ENCODE data around the gene SFXN1. TPM values are rescaled to one million over a fixed set of nuclear protein-coding genes. Genes with fewer than 3 reads are reported as not detected.
"Not testable (repeated sequence)": the region's sequence is repeated elsewhere in the genome, so short reads cannot be mapped to it uniquely, and the experiment has no call there.

The SFXN1 gene
- total and polyA plus RNA-seq, 7 donors, result 18.1 to 68.0 (median 22.8) TPM

DNA sequence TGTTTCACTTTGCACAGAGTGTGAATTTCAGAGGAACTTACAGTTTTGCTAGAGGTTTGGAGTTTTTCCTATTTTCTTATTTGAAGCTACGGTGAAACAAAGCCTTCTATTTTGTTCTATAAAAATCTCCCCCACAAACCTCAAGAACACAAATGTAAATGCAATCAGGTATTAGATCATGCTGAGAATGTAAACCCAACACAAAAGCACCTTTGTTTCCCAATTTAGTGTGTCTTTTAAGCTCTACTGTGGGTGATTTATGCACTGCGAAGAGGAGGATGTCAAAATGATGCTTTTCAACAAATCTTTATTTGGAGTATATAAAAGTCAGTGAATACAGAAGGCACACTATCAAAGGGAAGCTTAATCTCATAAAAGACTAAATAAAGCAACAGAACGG, 30.1 kb upstream of the SFXN1 start:
- intact Hi-C loops (cut with DNase I), result no loop called here
- TF ChIP-seq, protein P1, sequence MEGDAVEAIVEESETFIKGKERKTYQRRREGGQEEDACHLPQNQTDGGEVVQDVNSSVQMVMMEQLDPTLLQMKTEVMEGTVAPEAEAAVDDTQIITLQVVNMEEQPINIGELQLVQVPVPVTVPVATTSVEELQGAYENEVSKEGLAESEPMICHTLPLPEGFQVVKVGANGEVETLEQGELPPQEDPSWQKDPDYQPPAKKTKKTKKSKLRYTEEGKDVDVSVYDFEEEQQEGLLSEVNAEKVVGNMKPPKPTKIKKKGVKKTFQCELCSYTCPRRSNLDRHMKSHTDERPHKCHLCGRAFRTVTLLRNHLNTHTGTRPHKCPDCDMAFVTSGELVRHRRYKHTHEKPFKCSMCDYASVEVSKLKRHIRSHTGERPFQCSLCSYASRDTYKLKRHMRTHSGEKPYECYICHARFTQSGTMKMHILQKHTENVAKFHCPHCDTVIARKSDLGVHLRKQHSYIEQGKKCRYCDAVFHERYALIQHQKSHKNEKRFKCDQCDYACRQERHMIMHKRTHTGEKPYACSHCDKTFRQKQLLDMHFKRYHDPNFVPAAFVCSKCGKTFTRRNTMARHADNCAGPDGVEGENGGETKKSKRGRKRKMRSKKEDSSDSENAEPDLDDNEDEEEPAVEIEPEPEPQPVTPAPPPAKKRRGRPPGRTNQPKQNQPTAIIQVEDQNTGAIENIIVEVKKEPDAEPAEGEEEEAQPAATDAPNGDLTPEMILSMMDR (IDR thresholded peaks at IDR 0.05), result no peak
- TF ChIP-seq EP300 (IDR thresholded peaks at IDR 0.05), result no peak
- TF ChIP-seq POLR2A (IDR thresholded peaks at IDR 0.05), result no peak
- no peak for TF ChIP-seq POLR2AphosphoS5 (IDR thresholded peaks at IDR 0.05)
- no peak overlapping the region for H3K27ac ChIP-seq

DNA sequence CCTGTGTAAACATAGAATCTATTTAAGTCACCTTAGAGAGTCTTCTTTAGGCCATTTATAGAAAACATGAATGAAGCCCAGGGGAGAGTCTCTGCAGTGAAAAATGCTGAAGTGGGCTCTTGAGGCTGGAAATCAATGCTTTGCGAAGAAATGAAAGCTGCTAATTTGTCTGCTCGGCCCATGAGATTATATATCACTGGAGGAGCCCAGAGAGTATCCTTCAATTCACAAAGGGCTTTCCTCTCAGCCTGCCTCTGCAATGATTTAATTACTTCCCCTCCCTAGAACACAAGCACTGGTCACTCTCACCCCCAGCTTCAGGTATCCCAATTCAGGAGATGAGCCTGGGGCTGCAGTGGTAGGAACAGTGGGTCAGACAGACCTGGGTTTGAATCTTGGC, 26.2 kb upstream of the SFXN1 start:
- Histone ChIP-seq H3K9me3 (no peaks in the 10 kb centered on the region), H3K36me3 (no peaks in the 10 kb centered on the region), H3K27ac (no peak overlapping the region), H3K4me3 (no peak overlapping the region), H3K4me1 (peaks cover 0 to 6% (median 0%) of the 10 kb centered on the region in 4 donors), H3K27me3 (peaks cover 0 to 33% (median 5%) of the 10 kb centered on the region in 3 donors)
- 76 to 89% methylated on average over 2 of the region's 2 CpGs for WGBS, 2 donors
- intact Hi-C loops (cut with DNase I), result no loop called here
- TF ChIP-seq EP300 (IDR thresholded peaks at IDR 0.05), result no peak
- no peak for TF ChIP-seq POLR2AphosphoS5 (IDR thresholded peaks at IDR 0.05)
- no peak for TF ChIP-seq POLR2A (IDR thresholded peaks at IDR 0.05)
- TF ChIP-seq, protein P1 (IDR thresholded peaks at IDR 0.05), result no peak
- no peak for DNase-seq

More for the DNA sequence above, 30.1 kb upstream of the SFXN1 start:
- no peak overlapping the region for H3K4me3 ChIP-seq
- DNase-seq, result no peak
- H3K27me3 ChIP-seq, result peaks cover 14 to 44% (median 19%) of the 10 kb centered on the region in 3 donors
- WGBS, 2 donors, result 32 to 45% methylated on average over 3 of the region's 3 CpGs
- peaks cover 0 to 23% (median 14%) of the 10 kb centered on the region in 4 donors for H3K4me1 ChIP-seq
- H3K36me3 ChIP-seq, result no peaks in the 10 kb centered on the region
- H3K9me3 ChIP-seq, result no peaks in the 10 kb centered on the region

DNA sequence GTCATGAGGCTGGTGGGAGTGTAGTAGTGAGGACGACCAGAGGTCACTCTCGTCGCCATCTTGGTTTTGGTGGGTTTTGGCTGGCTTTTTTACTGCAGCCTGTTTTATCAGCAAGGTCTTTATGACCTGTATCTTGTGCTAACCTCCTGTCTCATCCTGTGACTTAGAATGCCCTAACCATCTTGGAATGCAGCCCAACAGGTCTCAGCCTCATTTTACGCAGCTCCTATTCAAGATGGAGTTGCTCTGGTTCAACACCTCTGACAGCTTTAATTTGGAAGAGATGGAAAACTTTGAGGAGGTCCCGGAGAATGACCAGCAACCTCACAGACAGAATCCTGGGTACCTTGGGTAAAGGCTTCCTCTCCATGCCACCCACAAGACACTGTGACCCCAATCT, 24.0 kb upstream of the SFXN1 start:
- DNase-seq; H3K4me3 ChIP-seq; H3K27ac ChIP-seq; H3K4me1 ChIP-seq; H3K36me3 ChIP-seq; H3K9me3 ChIP-seq; intact Hi-C loops (cut with DNase I): not testable (repeated sequence)
- H3K27me3 ChIP-seq, result peaks cover 0 to 30% (median 5%) of the 10 kb centered on the region in 3 donors
- WGBS, 2 donors, result 87 to 90% methylated on average over 5 of the region's 5 CpGs

DNA sequence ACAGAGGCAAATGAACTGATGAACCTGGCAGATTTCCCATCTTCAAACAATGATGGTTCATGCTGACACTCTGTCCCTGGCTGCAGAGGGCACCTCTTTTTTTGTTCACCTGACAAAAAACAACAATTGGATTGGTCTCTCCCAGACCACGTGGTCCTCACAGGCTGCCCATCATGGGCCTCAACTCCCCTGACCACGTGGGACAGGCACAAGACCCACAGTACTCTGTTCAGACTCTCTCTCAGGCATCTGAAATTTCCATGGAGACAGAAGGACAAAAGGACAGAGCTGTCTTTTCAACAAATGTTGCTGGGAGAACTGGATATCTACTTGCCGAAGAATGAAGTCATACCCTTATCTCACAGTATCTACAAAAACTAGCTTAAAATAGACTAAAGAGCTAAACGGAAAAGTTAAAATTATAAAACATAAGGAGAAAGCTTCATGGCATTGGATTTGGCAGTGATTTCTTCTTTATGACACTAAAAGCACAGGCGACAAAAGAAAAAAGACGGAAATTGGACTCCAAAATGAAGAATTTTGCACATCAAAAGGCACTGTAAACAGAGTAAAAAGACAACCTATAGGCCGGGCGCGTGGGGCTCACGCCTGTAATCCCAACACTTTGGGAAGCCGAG, 22.1 kb upstream of the SFXN1 start:
- no peak for DNase-seq

DNA sequence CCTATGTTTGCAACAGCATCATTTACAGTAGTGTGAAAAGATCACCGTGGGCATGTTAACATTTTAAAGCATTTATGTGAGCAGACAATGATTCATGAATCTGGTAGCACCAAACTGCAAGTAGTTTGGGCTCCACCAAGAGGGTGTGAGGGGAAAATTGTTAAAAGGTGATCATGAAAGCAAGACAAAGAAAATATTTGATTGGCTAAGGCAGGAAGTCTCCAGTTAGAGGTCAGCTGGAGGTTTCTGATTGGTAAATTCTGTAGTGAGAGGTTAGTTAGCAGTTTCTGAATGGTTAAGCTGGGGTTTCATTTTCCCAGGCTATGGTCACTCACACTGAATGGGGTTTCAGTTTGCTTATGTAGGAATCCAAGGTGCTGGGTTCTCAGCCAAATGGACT, 20.9 kb upstream of the SFXN1 start:
- intact Hi-C loops (cut with DNase I), result no loop called here

More for the DNA sequence above, 22.1 kb upstream of the SFXN1 start:
- H3K4me1 ChIP-seq, result no peaks in the 10 kb centered on the region
- TF ChIP-seq POLR2AphosphoS5 (IDR thresholded peaks at IDR 0.05) (no peak), EP300 (IDR thresholded peaks at IDR 0.05) (no peak), POLR2A (IDR thresholded peaks at IDR 0.05) (no peak)
- TF ChIP-seq, protein P1 (IDR thresholded peaks at IDR 0.05), result no peak
- no peaks in the 10 kb centered on the region for H3K9me3 ChIP-seq
- WGBS, 2 donors, result 82 to 89% methylated on average over 11 of the region's 11 CpGs
- H3K27ac ChIP-seq, result no peak overlapping the region
- H3K4me3 ChIP-seq, result no peak overlapping the region
- peaks cover 0 to 30% (median 5%) of the 10 kb centered on the region in 3 donors for H3K27me3 ChIP-seq
- no peaks in the 10 kb centered on the region for H3K36me3 ChIP-seq
- intact Hi-C loops (cut with DNase I), result no loop called here

DNA sequence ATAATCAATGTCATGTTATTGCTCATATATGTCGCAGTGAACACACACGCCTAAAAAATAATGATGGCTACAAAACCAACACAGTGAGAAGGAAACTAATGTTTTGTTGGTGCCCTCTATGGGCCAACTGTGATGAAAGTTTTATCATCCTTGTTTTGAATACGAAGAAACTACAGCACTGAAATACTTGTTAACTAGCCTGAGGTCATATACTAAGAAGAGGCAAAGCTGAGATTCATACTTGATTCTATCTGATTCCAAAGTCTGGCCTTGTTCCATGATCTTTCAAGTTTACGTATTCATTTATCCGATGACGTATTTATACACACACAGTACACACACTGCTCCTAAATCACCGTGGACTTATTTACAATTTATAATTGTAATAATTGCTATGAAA, 18.2 kb upstream of the SFXN1 start:
- 45 to 63% methylated on average over 7 of the region's 7 CpGs for WGBS, 2 donors
- intact Hi-C loops (cut with DNase I), result no loop called here

More for the DNA sequence above, 20.9 kb upstream of the SFXN1 start:
- Histone ChIP-seq H3K27ac (no peak overlapping the region), H3K36me3 (no peaks in the 10 kb centered on the region), H3K4me3 (no peak overlapping the region), H3K4me1 (no peaks in the 10 kb centered on the region), H3K27me3 (peaks cover 0 to 30% (median 5%) of the 10 kb centered on the region in 3 donors), H3K9me3 (no peaks in the 10 kb centered on the region)
- WGBS, 2 donors, result 33 to 67% methylated on average over 1 of the region's 1 CpG
- TF ChIP-seq POLR2AphosphoS5 (IDR thresholded peaks at IDR 0.05), result no peak
- DNase-seq, result no peak

More for the DNA sequence above, 18.2 kb upstream of the SFXN1 start:
- no peaks in the 10 kb centered on the region for H3K9me3 ChIP-seq
- no peaks in the 10 kb centered on the region for H3K36me3 ChIP-seq
- H3K27ac ChIP-seq, result no peak overlapping the region
- TF ChIP-seq, protein P1 (IDR thresholded peaks at IDR 0.05), result no peak
- TF ChIP-seq POLR2AphosphoS5 (IDR thresholded peaks at IDR 0.05) (no peak), EP300 (IDR thresholded peaks at IDR 0.05) (no peak), POLR2A (IDR thresholded peaks at IDR 0.05) (no peak)
- H3K27me3 ChIP-seq, result peaks cover 0 to 12% (median 0%) of the 10 kb centered on the region in 3 donors
- no peaks in the 10 kb centered on the region for H3K4me1 ChIP-seq
- no peak for DNase-seq
- no peak overlapping the region for H3K4me3 ChIP-seq
